Activated CD8-positive, alpha-beta memory T cell treated with anti-CD3 and anti-CD28 coated beads for 4 hours (primary cell): ENCODE results near the gene MMP25.
"Not testable (repeated sequence)": the region's sequence is repeated elsewhere in the genome, so short reads cannot be mapped to it uniquely, and the experiment has no call there.

ENCODE experiments used
- DNase-seq, 2 donors: peaks; one replicate each; pipeline ENCODE4 v3.0.0-alpha.2; 2020; ENCODE audit warnings: low read depth in 2 of 2

The MMP25 gene

GRCh38 chr16:3028716-3029319 lies 17.5 kb upstream of the MMP25 start:
- no peak for DNase-seq

- no peak for DNase-seq
Observed at GRCh38 chr16:3029491-3030221, 16.7 kb upstream of the MMP25 start.

GRCh38 chr16:3030222-3031212 lies 15.8 kb upstream of the MMP25 start:
- DNase-seq, result no peak

GRCh38 chr16:3032624-3033023 lies 13.7 kb upstream of the MMP25 start:
- DNase-seq, result no peak

GRCh38 chr16:3035289-3035971 lies 10.9 kb upstream of the MMP25 start:
- no peak for DNase-seq

GRCh38 chr16:3035972-3036725 lies 10.2 kb upstream of the MMP25 start:
- DNase-seq, result no peak

GRCh38 chr16:3036726-3037315 lies 9.5 kb upstream of the MMP25 start, which contains the start of gene BICDL2:
Gene BICDL2, minus strand, starts transcription at chr16:3036944. Its CDS starts 1,448 bp downstream, at chr16:3035496.
- DNase-seq, result no peak

GRCh38 chr16:3038256-3038655 lies 8.1 kb upstream of the MMP25 start:
- DNase-seq, result no peak

- DNase-seq, result no peak
Observed at GRCh38 chr16:3038896-3039295, 7.5 kb upstream of the MMP25 start.

GRCh38 chr16:3042376-3042775 lies 4.0 kb upstream of the MMP25 start:
- DNase-seq, result no peak

- DNase-seq, result no peak
Observed at GRCh38 chr16:3044708-3045107, 1.7 kb upstream of the MMP25 start.

- no peak for DNase-seq
Observed at GRCh38 chr16:3046641-3047386, 453 bp downstream of the MMP25 start.

- no peak for DNase-seq
Observed at GRCh38 chr16:3047387-3047720, 993 bp downstream of the MMP25 start.

- DNase-seq, result no peak
Observed at GRCh38 chr16:3049921-3050481, 3.6 kb downstream of the MMP25 start.

- DNase-seq, result no peak
Observed at GRCh38 chr16:3050487-3050886, 4.1 kb downstream of the MMP25 start.

- no peak for DNase-seq
Observed at GRCh38 chr16:3051009-3051408, 4.6 kb downstream of the MMP25 start.

GRCh38 chr16:3051494-3051893 lies 5.1 kb downstream of the MMP25 start:
- DNase-seq, result no peak

- not testable (repeated sequence) for DNase-seq
Observed at GRCh38 chr16:3052571-3053329, 6.4 kb downstream of the MMP25 start.

GRCh38 chr16:3053330-3053710 lies 7.0 kb downstream of the MMP25 start:
- not testable (repeated sequence) for DNase-seq
